ENCODE measurements around the gene CYP2W1. TPM values are rescaled to one million over a fixed set of nuclear protein-coding genes. Genes with fewer than 3 reads are reported as not detected.

Gene CYP2W1
- total RNA-seq, 2 experiments from 2014 or later: not detected

DNA sequence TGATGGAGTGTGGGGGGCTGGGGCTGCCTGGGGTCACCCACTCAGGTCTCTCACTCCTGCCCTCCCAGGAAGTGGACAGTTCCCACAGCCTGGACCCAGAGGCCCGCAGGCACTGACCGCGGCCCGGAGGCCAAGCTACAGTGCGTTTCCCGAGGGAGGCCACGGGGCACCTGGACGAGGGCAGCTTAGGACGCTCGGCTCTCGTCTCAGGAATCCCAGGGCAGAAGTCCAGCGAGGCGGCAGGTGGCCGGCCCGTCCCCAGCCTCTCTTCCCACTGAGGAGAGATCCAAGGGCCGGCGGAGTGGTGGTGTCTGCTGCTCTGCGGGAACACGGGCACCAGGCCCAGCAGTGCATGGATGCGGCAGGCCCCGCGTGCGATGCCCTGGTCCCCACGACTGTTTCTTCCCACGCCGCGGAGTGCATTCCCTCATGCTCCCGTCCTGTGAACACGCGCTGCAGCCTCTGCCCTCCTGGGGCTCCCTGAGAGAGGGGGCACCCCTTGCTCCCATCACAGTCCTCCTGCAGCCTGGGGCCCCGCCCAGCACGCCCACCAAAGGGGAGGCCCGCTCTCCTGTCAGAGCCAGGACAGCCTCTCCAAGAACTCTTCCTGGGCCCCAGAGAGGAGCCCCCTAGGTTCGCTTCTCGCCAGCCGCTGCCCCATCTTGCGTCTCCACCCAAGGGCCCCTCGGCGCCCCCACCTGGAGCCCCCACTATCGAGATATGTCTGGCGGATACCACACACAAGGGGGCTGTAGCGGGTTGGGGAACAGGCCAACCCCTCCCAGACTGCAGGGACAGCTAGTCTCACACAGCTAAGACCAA lies 37.0 kb downstream of the CYP2W1 start:
- POLR2A ChIA-PET: no interaction called here

DNA sequence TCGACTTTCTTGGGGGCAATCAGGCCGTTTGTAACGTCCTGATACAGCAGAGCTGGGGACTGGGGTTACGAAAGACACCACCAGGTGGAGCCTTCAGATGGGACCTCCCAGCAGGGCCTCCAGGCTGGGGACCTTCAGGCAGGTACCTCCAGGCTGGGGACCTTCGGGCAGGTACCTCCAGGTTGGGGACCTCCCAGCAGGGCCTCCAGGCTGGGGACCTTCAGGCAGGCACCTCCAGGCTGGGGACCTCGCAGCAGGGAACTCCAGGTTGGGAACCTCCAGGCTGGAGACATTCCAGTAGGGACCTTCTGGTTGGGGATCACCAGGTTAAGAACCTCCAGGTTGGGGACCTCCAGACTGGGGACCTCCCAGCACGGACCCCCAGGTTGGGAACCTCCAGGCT lies 37.9 kb downstream of the CYP2W1 start:
- ChIA-PET CTCF (interaction anchor here (1.0 kb wide), 1 partner anchor 65 kb away, joined by 4 read pairs; no protein-coding TSS in a partner anchor), POLR2A (no interaction called here)

More for the DNA sequence above, 37.0 kb downstream of the CYP2W1 start:
- CTCF ChIA-PET: interaction anchor here (2.7 kb wide), 1 partner anchor 27 kb away, joined by 9 read pairs; no protein-coding TSS in a partner anchor

DNA sequence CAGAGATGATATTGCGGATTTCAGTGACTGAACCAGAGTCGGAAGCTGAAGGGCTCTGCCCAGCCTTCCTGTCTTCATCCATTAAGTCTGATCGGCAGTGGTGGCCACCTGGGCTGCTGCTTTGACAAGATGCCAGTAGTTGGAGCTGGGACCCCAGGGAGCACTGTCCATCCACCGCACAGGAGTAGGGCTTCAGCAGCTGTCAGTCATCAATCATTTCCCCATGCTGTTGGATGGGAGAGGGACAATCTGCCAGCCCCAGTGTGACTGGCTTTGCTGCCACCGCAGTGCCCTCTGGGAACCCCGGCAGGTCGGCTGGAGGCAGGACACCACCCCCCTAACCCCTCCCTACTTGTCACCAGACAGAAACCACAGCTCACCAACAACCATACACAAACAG lies 38.4 kb downstream of the CYP2W1 start:
- ChIA-PET CTCF (interaction anchor here (1.0 kb wide), 2 partner anchors 44 to 65 kb away, joined by 3 to 4 read pairs; no protein-coding TSS in a partner anchor), POLR2A (no interaction called here)

DNA sequence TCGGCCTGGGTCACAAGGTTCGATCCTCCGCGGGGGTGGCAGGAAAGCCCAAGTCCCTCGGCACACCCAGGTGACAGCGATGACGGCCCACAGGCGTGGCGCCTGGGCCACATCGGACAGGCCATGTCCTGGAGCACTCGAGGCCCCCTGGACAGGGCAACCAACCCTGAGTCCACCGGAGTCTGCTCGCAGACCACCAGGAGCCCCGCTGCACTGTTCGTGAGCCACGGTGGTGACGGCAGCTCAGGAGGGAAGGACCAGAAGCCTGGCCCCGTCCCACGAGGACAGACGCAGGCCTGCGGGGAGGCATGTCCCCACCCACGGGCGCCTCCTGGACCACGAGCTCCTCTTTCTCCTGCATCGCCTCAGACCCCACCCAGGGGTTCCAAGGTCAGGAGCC lies 39.0 kb downstream of the CYP2W1 start:
- CTCF ChIA-PET: interaction anchor here (1.0 kb wide), 2 partner anchors 44 to 64 kb away, joined by 3 to 4 read pairs; no protein-coding TSS in a partner anchor
- POLR2A ChIA-PET: no interaction called here

DNA sequence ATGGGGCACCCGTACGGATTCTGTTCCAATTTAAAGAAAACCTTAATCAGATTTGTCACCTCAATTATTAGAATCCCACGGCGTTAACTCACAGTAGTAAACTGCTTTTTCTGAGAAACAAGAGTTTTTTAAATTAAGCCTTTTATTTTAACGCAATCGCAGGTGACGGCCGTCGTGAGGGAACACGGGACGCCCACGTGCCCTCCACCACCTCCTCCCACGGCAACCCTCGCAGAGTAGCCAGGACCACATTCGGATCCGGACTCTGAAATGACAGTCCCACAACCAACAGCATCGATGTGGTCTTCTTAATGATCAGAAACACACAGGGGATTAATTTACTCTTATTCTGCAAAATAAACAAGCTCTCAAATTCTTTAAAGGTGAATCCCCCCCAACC lies 39.4 kb downstream of the CYP2W1 start:
- POLR2A ChIA-PET: no interaction called here
- CTCF ChIA-PET: interaction anchor here (1.0 kb wide), 1 partner anchor 43 kb away, joined by 3 read pairs; no protein-coding TSS in a partner anchor

DNA sequence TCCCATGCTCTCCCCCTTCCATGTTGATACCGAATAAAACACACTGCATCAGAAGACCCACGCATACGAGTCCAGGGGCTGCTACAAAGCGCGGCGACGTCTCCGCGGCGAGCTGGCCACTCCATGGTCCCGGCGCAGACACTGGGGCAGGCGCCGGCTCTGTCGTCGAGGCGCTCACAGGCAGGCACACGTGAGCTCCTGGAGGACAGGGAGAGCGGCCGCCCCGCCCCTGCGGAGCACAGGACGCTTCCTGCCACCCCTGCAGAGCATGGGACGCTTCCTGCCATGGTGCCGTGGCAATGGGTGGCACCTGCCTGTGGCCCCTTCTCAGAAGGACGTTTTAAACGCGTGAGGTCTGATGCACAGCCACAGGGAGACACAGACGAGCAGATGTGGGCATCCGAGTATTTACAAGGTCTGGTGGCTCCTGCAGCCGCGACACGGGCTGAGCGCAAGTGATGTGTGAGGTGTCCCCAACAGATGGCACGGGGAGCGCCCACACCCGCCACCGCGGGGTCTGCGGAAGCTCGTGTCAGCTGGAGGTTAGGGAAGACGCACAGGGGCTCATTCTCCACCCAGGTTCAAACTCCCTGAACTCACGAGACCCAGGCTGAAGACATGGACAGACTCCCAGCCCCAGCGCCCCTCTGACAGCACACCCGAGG lies 40.0 kb downstream of the CYP2W1 start:
- POLR2A ChIA-PET: no interaction called here
- CTCF ChIA-PET: no interaction called here

DNA sequence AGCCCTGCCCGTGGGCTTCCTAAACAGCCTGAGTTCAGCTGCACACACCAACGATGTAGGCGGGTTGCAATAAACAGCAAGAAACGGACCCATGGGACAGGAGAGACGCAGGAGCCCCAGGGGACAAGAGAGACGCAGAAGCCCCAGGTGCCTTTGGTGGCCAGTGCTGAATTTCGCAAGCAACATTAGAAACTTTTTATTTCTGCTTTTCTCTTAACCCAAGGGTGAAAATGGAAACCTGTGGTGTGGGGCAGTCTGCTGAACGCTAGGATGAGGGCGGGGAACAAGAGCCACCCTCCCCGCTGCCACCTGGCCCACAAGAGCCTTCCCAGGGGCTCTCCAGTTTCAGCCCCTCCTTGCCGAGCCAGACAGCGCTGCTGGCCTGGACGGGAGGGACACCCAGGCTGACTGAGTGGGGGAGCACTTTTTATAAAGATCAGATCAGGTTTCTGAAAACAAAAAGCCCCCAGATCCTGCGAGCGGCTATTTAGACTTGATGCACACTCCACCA lies 41.4 kb downstream of the CYP2W1 start:
- POLR2A ChIA-PET: no interaction called here
- CTCF ChIA-PET: interaction anchor here (0.6 to 1.2 kb wide), 2 partner anchors 41 to 1376 kb away, joined by 3 to 5 read pairs; no protein-coding TSS in a partner anchor

DNA sequence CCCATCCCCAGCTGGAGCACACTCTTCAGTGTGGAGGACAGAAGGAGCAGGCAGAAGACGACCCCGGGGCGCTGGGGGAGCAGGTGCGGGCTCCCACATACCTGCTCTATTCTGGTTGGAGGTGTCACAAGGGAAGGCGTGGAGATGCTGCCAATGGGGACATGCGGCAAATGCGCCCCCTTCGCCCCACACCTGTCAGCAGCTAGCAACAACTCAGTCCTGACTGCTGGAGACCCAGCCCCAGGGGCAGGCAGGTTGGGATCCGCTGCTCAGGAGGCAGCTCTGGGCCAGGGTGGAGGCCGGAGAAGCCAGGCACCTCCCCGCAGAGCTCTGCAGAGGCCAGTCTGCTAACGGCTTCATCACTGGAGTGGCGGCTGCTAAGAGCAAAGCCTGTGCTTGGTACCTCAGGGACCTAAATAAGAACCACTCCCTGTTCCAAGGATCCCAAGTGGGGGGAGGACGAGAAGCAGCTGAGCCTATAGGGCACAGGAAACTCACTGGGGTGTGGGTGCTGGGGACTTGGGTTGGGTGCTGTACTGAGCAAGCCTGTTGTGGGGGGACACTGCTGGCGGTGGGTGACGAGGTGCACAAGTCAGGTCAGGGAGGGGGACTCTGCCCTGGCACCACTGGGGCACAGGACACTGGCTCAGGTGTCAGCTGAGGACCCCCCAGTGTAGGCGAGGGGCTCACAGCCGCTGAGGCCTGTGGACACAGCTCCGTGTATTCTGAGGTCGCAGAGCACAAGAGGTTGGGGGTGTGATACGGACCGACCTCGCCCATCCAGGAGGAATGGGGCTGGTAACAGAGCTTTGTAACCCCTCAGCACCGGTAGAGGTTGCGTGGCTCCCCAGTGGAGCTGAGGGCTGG lies 42.1 kb downstream of the CYP2W1 start:
- ChIA-PET POLR2A (no interaction called here), CTCF (interaction anchor here (1.6 kb wide), 1 partner anchor 32 kb away, joined by 8 read pairs; no protein-coding TSS in a partner anchor)

DNA sequence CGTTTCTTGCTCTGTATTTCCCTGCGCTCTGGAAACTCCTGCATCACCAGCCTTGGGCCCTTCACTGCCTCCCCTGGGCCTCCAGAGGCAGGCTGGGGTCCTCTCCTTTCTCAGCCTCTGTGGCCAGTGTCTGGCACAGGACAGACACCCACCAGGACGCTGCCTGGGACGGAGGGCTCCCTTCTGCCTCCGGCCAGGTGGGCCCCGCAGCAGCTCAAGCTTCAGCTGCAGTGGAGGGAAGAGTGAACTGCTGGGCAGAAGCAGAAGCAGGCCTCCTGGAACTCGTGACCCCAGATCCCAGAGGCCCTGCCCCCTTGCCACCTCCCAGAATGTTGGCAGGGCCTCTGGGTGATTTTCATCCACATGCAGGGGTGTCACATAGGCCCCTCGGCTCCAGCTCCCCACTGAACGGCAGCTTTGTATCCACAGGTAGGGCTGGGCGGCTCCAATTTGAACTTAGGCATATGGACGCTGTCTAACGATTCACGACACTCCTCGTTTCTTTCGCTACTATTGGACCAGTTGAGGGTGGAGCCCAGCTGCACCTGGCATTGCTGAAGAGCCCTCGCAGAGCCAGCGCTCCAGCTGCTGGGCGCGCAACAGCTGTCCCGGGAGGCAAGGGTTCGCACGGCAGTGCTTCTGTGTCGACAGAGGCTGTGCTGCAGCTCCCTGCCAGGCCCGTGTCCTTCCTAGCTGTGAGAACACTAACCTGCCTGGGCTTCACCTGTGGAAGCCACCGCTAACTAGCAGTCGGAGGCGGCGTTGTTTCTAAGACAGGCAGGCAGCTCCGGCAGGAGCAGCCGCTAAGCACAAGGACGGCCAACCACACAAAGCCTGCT lies 43.0 kb downstream of the CYP2W1 start:
- ChIA-PET POLR2A (no interaction called here), CTCF (interaction anchor here (0.8 to 2.3 kb wide), 3 partner anchors 18 to 73 kb away, joined by 3 to 8 read pairs (median 6); partner anchors contain the start of gene GPR146)

DNA sequence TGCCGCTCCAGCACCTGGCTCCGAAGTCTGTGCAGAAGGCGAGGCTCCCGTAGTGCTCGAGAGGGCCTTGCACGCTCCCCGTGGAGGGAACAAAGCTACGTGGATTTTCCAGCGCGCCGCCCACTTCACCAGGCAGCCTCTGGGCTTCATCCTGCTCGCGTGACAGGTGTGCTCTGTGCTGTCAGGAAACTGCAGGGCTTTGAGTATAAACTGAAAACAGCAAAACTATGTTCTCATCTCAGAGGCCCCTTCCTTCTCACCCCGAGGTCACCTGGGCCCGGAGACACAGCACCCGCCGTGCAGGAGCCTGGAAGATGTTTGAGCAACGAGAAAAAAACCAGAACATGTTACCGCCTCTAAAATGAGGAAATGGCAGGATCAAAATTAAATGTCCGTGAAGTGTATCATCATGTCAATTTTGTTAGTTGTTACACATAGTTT lies 43.8 kb downstream of the CYP2W1 start:
- ChIA-PET POLR2A (no interaction called here), CTCF (interaction anchor here (0.8 to 2.3 kb wide), 2 partner anchors 18 to 74 kb away, joined by 3 to 6 read pairs; partner anchors contain the start of gene GPR146)

DNA sequence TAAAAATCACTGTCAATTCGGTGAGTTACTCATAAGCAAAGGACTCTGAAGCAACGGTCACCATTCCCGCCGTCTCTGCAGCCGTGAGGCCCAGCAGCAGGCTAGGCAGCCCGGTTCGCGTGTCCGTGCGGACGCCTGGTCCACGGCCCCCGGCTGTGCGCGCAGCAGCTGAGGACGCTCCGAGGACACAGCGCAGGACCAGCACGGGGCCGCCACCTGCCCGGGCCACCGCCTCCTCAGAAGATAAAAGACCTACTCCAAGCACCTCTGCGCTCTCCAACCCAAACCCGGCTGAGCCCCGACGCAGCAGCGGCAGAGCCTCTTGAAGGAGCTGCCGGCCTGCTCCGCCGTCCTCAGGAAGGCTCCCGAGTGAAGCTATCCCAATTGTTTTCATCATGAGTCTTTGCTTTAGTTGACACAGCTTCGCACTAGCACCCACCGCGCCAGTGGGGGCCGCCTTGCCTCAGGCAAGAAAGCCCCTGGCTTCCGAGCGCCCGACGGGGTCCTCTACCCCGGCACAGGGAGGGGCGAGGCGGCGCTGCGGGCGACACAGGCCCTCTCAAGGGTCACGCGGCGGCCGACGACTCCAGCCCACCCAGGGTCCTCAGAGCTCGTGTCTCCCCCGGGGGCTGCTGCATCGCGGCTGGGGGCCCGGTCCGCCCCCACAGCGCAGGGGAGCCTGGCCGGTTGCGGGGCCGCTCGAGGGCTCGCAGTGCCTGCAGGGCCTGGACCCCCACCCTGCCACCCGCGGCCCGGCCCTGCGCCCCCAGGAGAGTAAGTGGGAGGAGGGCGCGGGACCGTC lies 44.5 kb downstream of the CYP2W1 start:
- ChIA-PET POLR2A (no interaction called here), CTCF (interaction anchor here (0.8 to 2.3 kb wide), 3 partner anchors 17 to 50 kb away, joined by 3 to 6 read pairs (median 3); partner anchors contain the start of gene GPR146)

DNA sequence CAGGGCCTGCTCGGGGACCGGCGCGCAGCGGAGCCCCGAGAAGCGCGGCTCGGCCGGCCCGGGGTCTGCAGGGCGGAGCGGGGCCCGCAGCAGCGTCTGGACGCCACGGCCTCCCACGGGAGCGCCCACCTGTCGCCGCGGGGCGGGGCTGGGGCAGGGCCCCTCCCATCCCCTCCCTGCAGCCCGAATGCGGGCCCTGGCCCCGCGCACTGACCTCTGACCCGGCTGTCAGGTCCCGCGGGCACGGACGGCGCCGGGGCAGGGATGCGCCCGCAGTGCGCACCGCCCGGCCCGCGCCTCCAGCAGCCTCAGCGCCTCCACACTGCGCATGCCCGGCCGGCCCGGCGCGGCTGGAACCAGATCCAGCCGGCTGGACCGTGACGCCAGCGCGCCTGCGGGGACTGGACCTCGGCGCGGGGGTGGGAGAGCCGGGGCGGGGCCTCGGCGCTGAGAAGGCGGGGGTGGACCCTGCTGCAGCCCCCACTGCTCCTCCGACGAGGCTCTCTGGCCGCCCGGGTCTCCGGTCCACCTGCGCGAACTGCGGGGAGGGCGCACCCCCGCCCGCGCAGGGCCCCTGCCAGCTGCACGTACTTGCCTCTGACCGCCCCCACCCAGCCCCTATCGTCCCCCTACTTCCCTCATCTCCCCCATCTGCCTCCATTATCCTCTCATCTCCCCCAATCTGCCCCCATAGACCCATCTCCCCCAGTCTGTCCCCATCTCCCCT lies 45.2 kb downstream of the CYP2W1 start:
- POLR2A ChIA-PET: no interaction called here

DNA sequence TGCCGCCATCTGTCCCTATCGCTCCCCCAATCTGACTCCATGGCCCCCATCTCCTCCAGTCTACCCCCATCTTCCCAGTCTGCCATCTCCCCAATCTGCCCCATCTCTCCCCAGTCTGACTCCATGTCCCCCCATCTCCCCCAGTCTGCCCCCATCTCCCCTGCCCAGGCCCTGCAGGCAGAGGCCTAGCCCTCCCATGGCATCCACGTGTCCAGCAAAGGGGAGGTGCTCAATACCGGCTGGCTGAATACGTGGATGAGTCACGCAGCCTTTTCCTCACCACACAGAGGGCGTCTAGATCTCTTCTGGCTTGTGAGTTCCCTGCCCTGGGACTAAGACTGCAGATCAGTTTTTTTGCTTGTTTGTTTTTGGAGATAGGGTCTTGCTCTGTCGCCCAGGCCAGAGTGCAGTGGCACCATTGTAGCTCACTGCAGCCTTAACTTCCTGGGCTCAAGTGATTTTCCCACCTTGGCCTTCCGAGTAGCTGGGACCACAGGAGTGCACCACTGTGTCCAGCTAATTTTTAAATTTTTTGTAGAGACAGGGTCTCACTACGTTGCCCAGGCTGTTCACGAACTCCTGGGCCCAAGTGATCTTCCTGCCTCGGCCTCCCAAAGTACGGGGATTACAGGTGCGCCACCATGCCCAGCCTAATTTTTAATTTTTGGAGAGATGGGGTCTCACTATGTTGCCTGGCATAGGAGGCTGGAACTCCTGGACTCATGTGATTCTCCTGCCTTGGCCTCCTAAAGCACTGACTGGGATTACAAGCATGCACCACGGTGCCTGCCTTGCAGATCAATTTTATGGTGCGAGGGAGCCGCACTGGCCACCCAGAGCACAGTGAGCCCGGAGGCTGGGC lies 46.0 kb downstream of the CYP2W1 start:
- ChIA-PET CTCF (interaction anchor here (0.7 kb wide), 1 partner anchor 37 kb away, joined by 3 read pairs; no protein-coding TSS in a partner anchor), POLR2A (no interaction called here)

More for the DNA sequence above, 45.2 kb downstream of the CYP2W1 start:
- CTCF ChIA-PET: interaction anchor here (0.8 to 2.3 kb wide), 3 partner anchors 16 to 50 kb away, joined by 3 to 6 read pairs (median 3); partner anchors contain the start of gene GPR146

DNA sequence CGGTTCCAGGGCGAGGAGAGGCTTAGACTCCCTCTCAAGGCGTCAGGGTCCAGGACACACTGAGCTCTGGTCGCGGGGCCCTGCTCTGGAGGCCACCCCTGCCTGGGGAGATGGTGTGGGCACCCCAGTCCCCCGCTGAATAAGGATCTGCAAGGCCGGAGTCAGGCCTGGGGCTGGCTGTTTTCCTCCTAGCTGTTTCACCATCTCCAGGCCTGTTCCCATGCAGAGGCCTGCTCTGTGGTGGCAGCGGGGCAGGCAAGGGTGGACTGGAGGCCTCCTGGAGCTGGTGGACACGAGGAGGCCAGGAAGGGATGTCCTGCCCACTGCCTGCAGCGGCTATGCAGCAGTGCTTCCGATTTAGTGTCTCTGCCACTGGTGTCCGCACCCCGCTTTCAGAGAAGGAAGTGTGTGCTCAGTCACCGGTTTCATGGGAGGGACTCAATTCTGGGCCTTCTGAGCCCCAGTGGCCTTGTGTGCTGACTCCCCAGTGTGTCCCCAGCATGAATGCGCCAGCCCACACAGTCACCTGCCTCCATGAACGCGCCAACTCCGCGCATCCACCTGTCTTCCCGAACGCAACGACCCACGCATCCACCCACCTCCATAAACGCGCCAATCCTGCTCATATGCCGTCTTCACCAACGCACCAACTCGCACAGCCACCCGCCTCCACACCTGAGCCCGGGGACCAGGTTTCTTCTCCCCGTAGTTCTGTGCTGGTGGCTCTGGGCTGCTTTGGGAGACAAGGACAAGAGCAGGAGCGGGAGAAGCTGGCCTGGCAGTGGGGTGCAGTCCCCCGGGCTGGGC lies 46.9 kb downstream of the CYP2W1 start:
- CTCF ChIA-PET: interaction anchor here (1.6 kb wide), 1 partner anchor 36 kb away, joined by 5 read pairs; no protein-coding TSS in a partner anchor
- POLR2A ChIA-PET: no interaction called here

All from activated CD8-positive, alpha-beta memory T cell treated with anti-CD3 and anti-CD28 coated beads for 36 hours (primary cell).